Prostate gland (tissue), 2 donors: ENCODE results near the gene RAB37. TPM values are rescaled to one million over a fixed set of nuclear protein-coding genes. Genes with fewer than 3 reads are reported as not detected.

ENCODE experiments used
- DNase-seq: peaks from one replicate; pipeline ENCODE4 v3.0.0-alpha.2; 2019; ENCODE audit warnings: low spot score
- H3K27ac ChIP-seq, 2 donors: fragments of 200-600 bp; sonication (generic); 2 replicates each; pipeline ENCODE4 v1.5.1; 2017 to 2019
- H3K27me3 ChIP-seq: fragments of 200-600 bp; sonication (generic); replicated peaks from 2 replicates; pipeline ENCODE4 v1.5.1; 2019; ENCODE audit not compliant: insufficient read depth
- H3K36me3 ChIP-seq, 2 donors: fragments of 200-600 bp; sonication (generic); 1 replicate in 1 of 2; 2 replicates in 1 of 2; pipeline versions ENCODE4 v1.5.1 to v1.8.1; 2017 to 2019
- H3K4me1 ChIP-seq: fragments of 200-600 bp; sonication (generic); replicated peaks from 2 replicates; pipeline ENCODE4 v1.5.1; 2019
- H3K4me3 ChIP-seq, 2 donors: fragments of 200-600 bp; sonication (generic); 2 replicates each; pipeline ENCODE4 v1.5.1; 2017 to 2019
- H3K9me3 ChIP-seq: fragments of 200-600 bp; sonication (generic); 2 replicates; pipeline ENCODE4 v1.5.1; 2017
- CTCF ChIP-seq, 4 experiments: fragments of 200-600 bp in 2 of 4; fragments of 450-650 bp in 2 of 4; sonication (generic) in 2 of 4; IDR thresholded peaks; 1 replicate in 3 of 4; 2 replicates in 1 of 4; pipeline ENCODE4 v1.5.1; 2016 to 2019; ENCODE audit warnings: antibody characterized with exemption in 4 of 4, mild to moderate bottlenecking in 2 of 4, moderate library complexity in 2 of 4
- POLR2A ChIP-seq: fragments of 450-650 bp; IDR thresholded peaks from one replicate; pipeline ENCODE4 v1.6.1; 2016; ENCODE audit warnings: antibody characterized with exemption, mild to moderate bottlenecking
- POLR2AphosphoS5 ChIP-seq: sonication (generic); formaldehyde crosslinking; IDR thresholded peaks from one replicate; pipeline ENCODE4 v1.6.1; 2017; ENCODE audit warnings: antibody characterized with exemption
- WGBS: methylation state at CpG from one replicate; pipeline ENCODE4 v1.1.5; 2018; 5-methylcytosine and 5-hydroxymethylcytosine counted together
- intact Hi-C: fragments of 100-400 bp; cut with DNase I; formaldehyde crosslinking; loops from one replicate; pipeline ENCODE4 v1.14.2; 2022
- total RNA-seq, 2 donors: library from RNA; depleted of rRNA; stranded (reverse); fragments of >200 nt; gene quantifications; one replicate each; pipeline ENCODE4 v1.1.0, GENCODE V29; 2016

Gene RAB37
- total RNA-seq, 2 donors from 2014 or later, result 1.6 to 2.2 TPM

DNA sequence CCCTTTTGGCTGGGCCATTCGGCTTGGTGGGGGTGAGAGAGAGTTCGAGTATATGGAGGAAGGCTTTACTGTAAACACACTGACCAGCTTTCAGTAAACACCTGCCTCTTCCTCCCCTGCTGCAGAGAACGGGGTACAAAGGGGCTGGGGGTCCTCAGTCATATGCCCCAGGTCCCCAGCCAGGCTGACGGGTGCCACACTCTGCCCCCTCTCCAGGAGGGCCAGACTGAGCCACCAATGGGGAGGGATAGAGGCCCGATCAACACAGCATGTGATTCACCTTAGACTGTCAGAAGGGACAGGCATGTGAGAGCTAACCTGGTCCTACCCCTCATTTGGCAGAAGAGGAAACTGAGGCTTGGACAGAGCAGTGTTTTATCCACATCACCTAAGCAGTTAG lies 24.4 kb downstream of the RAB37 start:
- Histone ChIP-seq H3K36me3 (no peaks in the 10 kb centered on the region), H3K27ac (peak overlapping the region; percentile 90 to 91), H3K4me3 (no peak overlapping the region), H3K9me3 (no peaks in the 10 kb centered on the region), H3K27me3 (no peaks in the 10 kb centered on the region), H3K4me1 (peaks cover 60% of the 10 kb centered on the region)
- no peak for DNase-seq
- WGBS, result 48% methylated on average over 5 of the region's 5 CpGs
- intact Hi-C loops, result no loop called here
- TF ChIP-seq CTCF (IDR thresholded peaks at IDR 0.05) (no peak), POLR2A (no peak), POLR2AphosphoS5 (no peak)

GRCh38 chr17:74761931-74762330 lies 24.9 kb downstream of the RAB37 start:
- intact Hi-C loops, result no loop called here
- H3K36me3 ChIP-seq, result no peaks in the 10 kb centered on the region
- no peaks in the 10 kb centered on the region for H3K27me3 ChIP-seq
- H3K9me3 ChIP-seq, result no peaks in the 10 kb centered on the region
- TF ChIP-seq POLR2AphosphoS5, result no peak
- no peak for TF ChIP-seq CTCF (IDR thresholded peaks at IDR 0.05)
- TF ChIP-seq POLR2A, result no peak
- 95% methylated on average over 11 of the region's 11 CpGs for WGBS
- no peak overlapping the region for H3K4me3 ChIP-seq
- H3K27ac ChIP-seq, result peak overlapping the region; percentile 90 to 91
- H3K4me1 ChIP-seq, result peaks cover 60% of the 10 kb centered on the region
- DNase-seq, result no peak

GRCh38 chr17:74763565-74764387 lies 26.7 kb downstream of the RAB37 start:
- Histone ChIP-seq H3K9me3 (no peaks in the 10 kb centered on the region), H3K4me3 (no peak overlapping the region), H3K4me1 (peaks cover 42% of the 10 kb centered on the region), H3K27me3 (no peaks in the 10 kb centered on the region), H3K27ac (peak overlapping the region in 1 of 2 donors; percentile 14), H3K36me3 (no peaks in the 10 kb centered on the region)
- 60% methylated on average over 14 of the region's 16 CpGs for WGBS
- intact Hi-C loops, result no loop called here
- no peak for DNase-seq
- TF ChIP-seq CTCF (IDR thresholded peaks at IDR 0.05), result no peak
- TF ChIP-seq POLR2AphosphoS5, result no peak

GRCh38 chr17:74764751-74765286 lies 27.8 kb downstream of the RAB37 start:
- no peaks in the 10 kb centered on the region for H3K9me3 ChIP-seq
- no peak overlapping the region for H3K27ac ChIP-seq
- H3K27me3 ChIP-seq, result no peaks in the 10 kb centered on the region
- intact Hi-C loops, result no loop called here
- TF ChIP-seq CTCF (IDR thresholded peaks at IDR 0.05), result no peak
- TF ChIP-seq POLR2AphosphoS5, result no peak
- TF ChIP-seq POLR2A, result no peak
- DNase-seq, result no peak
- 87% methylated on average over 4 of the region's 4 CpGs for WGBS
- H3K4me1 ChIP-seq, result peaks cover 33% of the 10 kb centered on the region
- no peaks in the 10 kb centered on the region for H3K36me3 ChIP-seq
- no peak overlapping the region for H3K4me3 ChIP-seq

DNA sequence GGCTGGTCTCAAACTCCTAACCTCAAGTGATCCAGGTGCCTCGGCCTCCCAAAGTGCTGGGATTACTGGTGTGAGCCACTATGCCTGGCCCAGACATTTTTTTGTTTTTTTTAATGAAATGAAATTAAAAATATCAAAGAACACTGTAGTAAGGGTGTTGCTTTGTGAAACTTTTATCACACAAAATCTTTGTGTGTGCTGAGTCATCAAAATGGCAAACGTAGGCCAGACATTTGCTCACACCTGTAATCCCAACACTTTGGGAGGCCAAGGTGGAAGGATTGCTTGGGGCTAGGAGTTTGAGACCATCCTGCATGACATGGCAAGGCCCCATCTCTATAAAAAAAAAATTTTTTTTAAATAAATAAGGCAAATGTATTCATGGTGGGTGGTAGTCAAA lies 29.4 kb downstream of the RAB37 start:
- Histone ChIP-seq H3K4me3 (no peak overlapping the region), H3K9me3 (no peaks in the 10 kb centered on the region), H3K27me3 (no peaks in the 10 kb centered on the region), H3K36me3 (peaks cover 0 to 5% of the 10 kb centered on the region in 2 donors), H3K4me1 (peaks cover 20% of the 10 kb centered on the region), H3K27ac (peak overlapping the region in 1 of 2 donors; percentile 26)
- 73% methylated on average over 2 of the region's 2 CpGs for WGBS
- no peak for TF ChIP-seq POLR2AphosphoS5
- no peak for TF ChIP-seq POLR2A
- TF ChIP-seq CTCF (IDR thresholded peaks at IDR 0.05), result no peak
- intact Hi-C loops, result no loop called here
- no peak for DNase-seq
